T1000 (cell line): ENCODE results near the gene ETV6.
A peak's percentile ranks its signal among the peaks of the same experiment; 100 is the strongest.
"Not testable (repeated sequence)": the region's sequence is repeated elsewhere in the genome, so short reads cannot be mapped to it uniquely, and the experiment has no call there.

Experiments used
- DNase-seq: peaks from one replicate; lab custom pipeline; 2025; ENCODE audit warnings: mixed read lengths; lab: John Stamatoyannopoulos, UW

Gene ETV6

GRCh38 chr12:11649413-11650285, at the start of gene ETV6:
Gene ETV6 (plus strand): TSS chr12:11649674. CDS start chr12:11650128, 454 bp downstream.
- peak; percentile 57 for DNase-seq

GRCh38 chr12:11600199-11600598, 49.3 kb upstream of the ETV6 start:
- no peak for DNase-seq

- DNase-seq, result no peak
These were observed 47.8 kb upstream of the ETV6 start for GRCh38 chr12:11601647-11602046.

GRCh38 chr12:11607313-11608081, 42.0 kb upstream of the ETV6 start:
- DNase-seq, result no peak

GRCh38 chr12:11609045-11609444, 40.4 kb upstream of the ETV6 start:
- no peak for DNase-seq

- no peak for DNase-seq
These were observed 34.0 kb upstream of the ETV6 start for GRCh38 chr12:11615481-11615880.

- no peak for DNase-seq
These were observed 31.4 kb upstream of the ETV6 start for GRCh38 chr12:11618046-11618445.

- no peak for DNase-seq
These were observed 27.6 kb upstream of the ETV6 start for GRCh38 chr12:11621797-11622423.

- no peak for DNase-seq
These were observed 26.6 kb upstream of the ETV6 start for GRCh38 chr12:11622876-11623281.

GRCh38 chr12:11623382-11623781, 26.1 kb upstream of the ETV6 start:
- no peak for DNase-seq

GRCh38 chr12:11624116-11624515, 25.4 kb upstream of the ETV6 start:
- no peak for DNase-seq

GRCh38 chr12:11627709-11628108, 21.8 kb upstream of the ETV6 start:
- DNase-seq, result not testable (repeated sequence)

- no peak for DNase-seq
These were observed 21.1 kb upstream of the ETV6 start for GRCh38 chr12:11628353-11628752.

GRCh38 chr12:11630046-11630706, 19.3 kb upstream of the ETV6 start:
- DNase-seq, result no peak

GRCh38 chr12:11631288-11631687, 18.2 kb upstream of the ETV6 start:
- no peak for DNase-seq

- not testable (repeated sequence) for DNase-seq
These were observed 17.6 kb upstream of the ETV6 start for GRCh38 chr12:11631881-11632280.

- DNase-seq, result no peak
These were observed 15.5 kb upstream of the ETV6 start for GRCh38 chr12:11633968-11634367.

- DNase-seq, result no peak
These were observed 14.1 kb upstream of the ETV6 start for GRCh38 chr12:11635341-11635740.

- no peak for DNase-seq
These were observed 11.1 kb upstream of the ETV6 start for GRCh38 chr12:11638315-11638916.

GRCh38 chr12:11639454-11639853, 10.0 kb upstream of the ETV6 start:
- DNase-seq, result no peak

- DNase-seq, result no peak
These were observed 8.0 kb upstream of the ETV6 start for GRCh38 chr12:11641522-11641921.

GRCh38 chr12:11642785-11643184, 6.7 kb upstream of the ETV6 start:
- no peak for DNase-seq
